NCI-H2171 (cell line): ENCODE data around the gene LSM6.

Experiments
- DNase-seq: peaks from one replicate; lab custom pipeline; 2025; lab: John Stamatoyannopoulos, UW

The LSM6 gene

GRCh38 chr4:146186041-146186440 lies 10.5 kb downstream of the LSM6 start:
- no peak for DNase-seq

GRCh38 chr4:146186596-146186995 lies 11.1 kb downstream of the LSM6 start:
- DNase-seq: no peak

- DNase-seq: no peak
Measured at GRCh38 chr4:146190456-146190855, 14.9 kb downstream of the LSM6 start.

GRCh38 chr4:146191766-146192458 lies 16.4 kb downstream of the LSM6 start:
- no peak for DNase-seq

GRCh38 chr4:146193628-146194027 lies 18.1 kb downstream of the LSM6 start:
- DNase-seq: no peak

GRCh38 chr4:146194212-146194611 lies 18.7 kb downstream of the LSM6 start:
- no peak for DNase-seq

- DNase-seq: no peak
Measured at GRCh38 chr4:146202665-146203064, 27.1 kb downstream of the LSM6 start.

GRCh38 chr4:146207410-146207809 lies 31.9 kb downstream of the LSM6 start:
- no peak for DNase-seq

- DNase-seq: no peak
Measured at GRCh38 chr4:146210890-146211289, 35.4 kb downstream of the LSM6 start.

- no peak for DNase-seq
Measured at GRCh38 chr4:146211440-146211839, 35.9 kb downstream of the LSM6 start.

- no peak for DNase-seq
Measured at GRCh38 chr4:146212781-146213180, 37.3 kb downstream of the LSM6 start.

GRCh38 chr4:146214238-146214637 lies 38.7 kb downstream of the LSM6 start, which contains the start of gene REELD1:
REELD1 (plus strand) TSS chr4:146214538; CDS start chr4:146216953, 2,415 bp downstream.
- no peak for DNase-seq

- no peak for DNase-seq
Measured at GRCh38 chr4:146222313-146222712, 46.8 kb downstream of the LSM6 start.

- DNase-seq: no peak
Measured at GRCh38 chr4:146224326-146224966, 48.9 kb downstream of the LSM6 start.

GRCh38 chr4:146229406-146229805 lies 53.9 kb downstream of the LSM6 start:
- no peak for DNase-seq

- no peak for DNase-seq
Measured at GRCh38 chr4:146232131-146232722, 56.7 kb downstream of the LSM6 start.

- DNase-seq: peak; percentile 31
Measured at GRCh38 chr4:146235654-146236177, 60.2 kb downstream of the LSM6 start.

- DNase-seq: no peak
Measured at GRCh38 chr4:146236216-146236615, 60.7 kb downstream of the LSM6 start.

- DNase-seq: no peak
Measured at GRCh38 chr4:146237092-146237491, 61.6 kb downstream of the LSM6 start.

- DNase-seq: no peak
Measured at GRCh38 chr4:146238107-146238506, 62.6 kb downstream of the LSM6 start.
